SK-N-SH treated with all-trans-retinoic acid at 6 μM for 48 hours (cell line): Measurements from ENCODE around the gene SOCS3.
"Not testable (repeated sequence)": the region's sequence is repeated elsewhere in the genome, so short reads cannot be mapped to it uniquely, and the experiment has no call there.

Experiments used
- ARNTL ChIP-seq: fragments of 450-650 bp; formaldehyde crosslinking; IDR thresholded peaks from 2 replicates; pipeline ENCODE4 v1.5.0; 2020; ENCODE audit warnings: low read depth, mild to moderate bottlenecking, moderate library complexity, borderline replicate concordance
- BACH2 ChIP-seq: fragments of 250-450 bp; sonication (Bioruptor Pico); IDR thresholded peaks from 2 replicates; pipeline ENCODE4 v1.9.0; 2021; ENCODE audit warnings: mild to moderate bottlenecking, borderline replicate concordance
- CREB5 ChIP-seq: fragments of 250-450 bp; sonication (Bioruptor Pico); IDR thresholded peaks from 2 replicates; pipeline ENCODE4 v1.5.1; 2020; ENCODE audit warnings: low read depth, mild to moderate bottlenecking, moderate library complexity
- CSDC2 ChIP-seq: fragments of 250-450 bp; sonication (Bioruptor Pico); IDR thresholded peaks from 2 replicates; pipeline ENCODE4 v1.5.0; 2020; ENCODE audit warnings: mild to moderate bottlenecking, moderate library complexity
- GLIS3 ChIP-seq: fragments of 250-450 bp; sonication (Bioruptor Pico); IDR thresholded peaks from 2 replicates; pipeline ENCODE4 v1.5.0; 2020; ENCODE audit warnings: mild to moderate bottlenecking, moderate library complexity
- ISL1 ChIP-seq: fragments of 250-450 bp; sonication (Bioruptor Pico); IDR thresholded peaks from 2 replicates; pipeline ENCODE4 v2.1.2; 2022; ENCODE audit warnings: mild to moderate bottlenecking, moderate library complexity
- SNAI2 ChIP-seq: fragments of 250-450 bp; sonication (Bioruptor Pico); IDR thresholded peaks from 2 replicates; pipeline ENCODE4 v1.5.0; 2020; ENCODE audit warnings: mild to moderate bottlenecking, moderate library complexity
- TOX ChIP-seq: fragments of 250-450 bp; sonication (Bioruptor Pico); IDR thresholded peaks from 2 replicates; pipeline ENCODE4 v1.8.0; 2021; ENCODE audit warnings: mild to moderate bottlenecking, moderate library complexity, borderline replicate concordance
- ZC3H10 ChIP-seq: fragments of 250-450 bp; sonication (Bioruptor Pico); IDR thresholded peaks from 2 replicates; pipeline ENCODE4 v1.5.1; 2021; ENCODE audit warnings: mild to moderate bottlenecking, moderate library complexity
- ZFP3 ChIP-seq: fragments of 250-450 bp; sonication (Bioruptor Pico); IDR thresholded peaks from 2 replicates; pipeline ENCODE4 v1.5.0; 2020; ENCODE audit warnings: mild to moderate bottlenecking, moderate library complexity
- ZFP30 ChIP-seq: fragments of 450-650 bp; formaldehyde crosslinking; IDR thresholded peaks from 2 replicates; pipeline ENCODE4 v1.5.0; 2022; ENCODE audit warnings: mild to moderate bottlenecking, moderate library complexity

GRCh38 chr17:78309659-78310255 is 50.1 kb downstream of the SOCS3 start:
- not testable (repeated sequence) for TF ChIP-seq TOX (CRISPR knock-in tag); ISL1; CSDC2 (CRISPR knock-in tag); ARNTL (CRISPR knock-in tag); ZFP3 (CRISPR knock-in tag); CREB5 (CRISPR knock-in tag); SNAI2 (CRISPR knock-in tag); ZFP30 (CRISPR knock-in tag); GLIS3 (CRISPR knock-in tag); BACH2 (CRISPR knock-in tag); ZC3H10 (CRISPR knock-in tag)
